Measurements from ENCODE around the gene ZC2HC1C.

- TF ChIP-seq CTCF (conservative IDR thresholded peaks at IDR 0.05 in 1 of 2, IDR thresholded peaks at IDR 0.05 in 1 of 2; ENCODE audit: low read depth in 1 of 2, low read length in 2 of 2) (no peak), EZH2 (IDR thresholded peaks at IDR 0.05; ENCODE audit: low read length, missing control alignments) (no peak)
Observed at GRCh38 chr14:75123991-75124390, 54.5 kb downstream of the ZC2HC1C start.
